ENCODE data around the gene CDH6. TPM values are rescaled to one million over a fixed set of nuclear protein-coding genes. Genes with fewer than 3 reads are reported as not detected.

Gene CDH6
- total and polyA plus RNA-seq, 2 of the 4 experiments (the other 2 are of a cell fraction): 72.2 to 232 TPM

DNA sequence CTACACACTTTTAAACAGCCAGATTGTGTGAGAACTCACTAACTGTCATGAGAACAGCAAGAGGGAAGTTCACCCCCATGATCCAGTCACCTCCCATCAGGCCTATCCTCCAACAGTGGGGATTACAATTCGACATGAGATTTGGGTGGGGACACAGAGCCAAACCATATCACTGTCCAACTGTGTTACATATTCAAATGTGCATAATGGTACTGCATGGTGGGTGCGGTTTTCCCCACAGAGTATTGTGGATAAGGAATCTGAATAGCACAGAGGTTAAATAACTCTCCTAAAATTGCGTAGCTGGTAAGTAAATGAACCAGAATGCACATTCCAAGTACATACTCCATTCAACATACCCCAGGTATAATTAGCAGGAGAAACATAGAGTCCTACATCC is 32.1 kb downstream of the CDH6 start:
- peak overlapping the region; percentile 97 for H2BK5ac ChIP-seq (ENCODE audit: low read depth, low read length, poor library complexity, severe bottlenecking)
- CTCF ChIA-PET: interaction anchor here (0.6 kb wide), 1 partner anchor 13 kb away, joined by 3 read pairs; no protein-coding TSS in a partner anchor
- no peaks in the 10 kb centered on the region for H3K9me1 ChIP-seq (ENCODE audit: insufficient read depth, low read length)
- H3K4ac ChIP-seq (ENCODE audit: low read depth, low read length): peak overlapping the region; percentile 76
- dilution Hi-C loops (cut with HindIII; ENCODE audit: low sequenced_read_pairs, unreplicated experiment): no loop called here
- peak overlapping the region; percentile 71 for H3K27ac ChIP-seq (ENCODE audit: insufficient read depth, low read length)
- peaks cover 3% of the 10 kb centered on the region; the same call in 1 of the 2 replicates for H4K20me1 ChIP-seq (ENCODE audit: insufficient read depth, low read length)
- DNase-seq: no peak
- no TSS peak for BruUV-seq (replicated peaks)
- H3K18ac ChIP-seq (ENCODE audit: low read depth, low read length): peak overlapping the region; percentile 66; the same call in 1 of the 2 replicates
- peaks cover 14 to 57% of the 10 kb centered on the region in 2 experiments for H3K79me1 ChIP-seq (ENCODE audit: low read depth in 1 of 2, low read length in 2 of 2)
- H3K4me1 ChIP-seq (ENCODE audit: control insufficient read depth, insufficient read depth, low read length): peaks cover 6% of the 10 kb centered on the region
- no peak overlapping the region for H2AK9ac ChIP-seq (replicated peaks; ENCODE audit: low read depth, low read length, poor library complexity)
- peak overlapping the region; percentile 38 for H3K14ac ChIP-seq (replicated peaks; ENCODE audit: low read depth, low read length)
- no peak; the same call in 1 of the 2 replicates for ATAC-seq (ENCODE audit: low read depth)
- H3K27me3 ChIP-seq (ENCODE audit: control insufficient read depth, insufficient read depth, low read length): no peaks in the 10 kb centered on the region
- intact Hi-C loops (cut with micrococcal nuclease): no loop called here
- H3K9ac ChIP-seq (ENCODE audit: low read depth, low read length): no peak overlapping the region
- H2BK15ac ChIP-seq (ENCODE audit: low read depth, low read length): peak overlapping the region; percentile 24; the same call in 1 of the 3 replicates
- no peak overlapping the region for H3K56ac ChIP-seq (ENCODE audit: extremely low read depth, insufficient read depth, low read length)
- H4K5ac ChIP-seq (ENCODE audit: low read depth, low read length): peak overlapping the region; percentile 76; the same call in 1 of the 2 replicates
- peak overlapping the region; percentile 81; the same call in 1 of the 2 replicates for H2BK20ac ChIP-seq (ENCODE audit: low read depth, low read length)
- POLR2A ChIA-PET (ENCODE audit: unreplicated experiment): no interaction called here
- no peak overlapping the region for H3K4me3 ChIP-seq (ENCODE audit: insufficient read depth, low read depth, low read length)
- WGBS, 2 experiments (ENCODE audit: extremely low coverage in 2 of 2, insufficient read length in 1 of 2): no CpG with 5 or more reads among the region's 3 CpGs
- no peak overlapping the region for H3K4me2 ChIP-seq (ENCODE audit: low read depth, low read length)
- H4K8ac ChIP-seq (ENCODE audit: low read depth in 2 of 2, low read length in 2 of 2): peak overlapping the region; percentile 28 to 85; a peak in 2 of 4 replicates
- peak overlapping the region; percentile 15; the same call in 1 of the 2 replicates for H3K23ac ChIP-seq (ENCODE audit: low read depth, low read length)
- peaks cover 7% of the 10 kb centered on the region; the same call in 1 of the 2 replicates for H3K36me3 ChIP-seq (ENCODE audit: control insufficient read depth, insufficient read depth, low read length)
- H2AFZ ChIP-seq (replicated peaks; ENCODE audit: low read length, poor library complexity): no peak overlapping the region
- H4K91ac ChIP-seq (ENCODE audit: insufficient read depth, low read depth, low read length): peak overlapping the region; percentile 14; the same call in 1 of the 2 replicates
- in situ Hi-C loops (cut with MboI; ENCODE audit: low sequenced_read_pairs): no loop called here
- peak overlapping the region; percentile 89 for H2AK5ac ChIP-seq (ENCODE audit: low read depth, low read length)
- no peak for TF ChIP-seq POLR2A (IDR thresholded peaks at IDR 0.05; ENCODE audit: low read depth, low read length)
- no peak for TF ChIP-seq MAFK (IDR thresholded peaks at IDR 0.05; ENCODE audit: low read depth, low read length)
- no peak for TF ChIP-seq MAZ (IDR thresholded peaks at IDR 0.05; ENCODE audit: borderline replicate concordance, low read depth, low read length)
- TF ChIP-seq NFE2L2 (IDR thresholded peaks at IDR 0.05; ENCODE audit: low read depth, low read length): no peak
- TF ChIP-seq RAD21 (IDR thresholded peaks at IDR 0.05; ENCODE audit: low read length): no peak
- no peak for TF ChIP-seq BHLHE40 (IDR thresholded peaks at IDR 0.05; ENCODE audit: low read depth, low read length)
- TF ChIP-seq, protein P1, sequence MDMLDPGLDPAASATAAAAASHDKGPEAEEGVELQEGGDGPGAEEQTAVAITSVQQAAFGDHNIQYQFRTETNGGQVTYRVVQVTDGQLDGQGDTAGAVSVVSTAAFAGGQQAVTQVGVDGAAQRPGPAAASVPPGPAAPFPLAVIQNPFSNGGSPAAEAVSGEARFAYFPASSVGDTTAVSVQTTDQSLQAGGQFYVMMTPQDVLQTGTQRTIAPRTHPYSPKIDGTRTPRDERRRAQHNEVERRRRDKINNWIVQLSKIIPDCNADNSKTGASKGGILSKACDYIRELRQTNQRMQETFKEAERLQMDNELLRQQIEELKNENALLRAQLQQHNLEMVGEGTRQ (IDR thresholded peaks at IDR 0.05; ENCODE audit: low read depth, low read length): no peak
- no peak for TF ChIP-seq CHD1 (IDR thresholded peaks at IDR 0.05; ENCODE audit: low read depth, low read length)
- TF ChIP-seq, protein P2, sequence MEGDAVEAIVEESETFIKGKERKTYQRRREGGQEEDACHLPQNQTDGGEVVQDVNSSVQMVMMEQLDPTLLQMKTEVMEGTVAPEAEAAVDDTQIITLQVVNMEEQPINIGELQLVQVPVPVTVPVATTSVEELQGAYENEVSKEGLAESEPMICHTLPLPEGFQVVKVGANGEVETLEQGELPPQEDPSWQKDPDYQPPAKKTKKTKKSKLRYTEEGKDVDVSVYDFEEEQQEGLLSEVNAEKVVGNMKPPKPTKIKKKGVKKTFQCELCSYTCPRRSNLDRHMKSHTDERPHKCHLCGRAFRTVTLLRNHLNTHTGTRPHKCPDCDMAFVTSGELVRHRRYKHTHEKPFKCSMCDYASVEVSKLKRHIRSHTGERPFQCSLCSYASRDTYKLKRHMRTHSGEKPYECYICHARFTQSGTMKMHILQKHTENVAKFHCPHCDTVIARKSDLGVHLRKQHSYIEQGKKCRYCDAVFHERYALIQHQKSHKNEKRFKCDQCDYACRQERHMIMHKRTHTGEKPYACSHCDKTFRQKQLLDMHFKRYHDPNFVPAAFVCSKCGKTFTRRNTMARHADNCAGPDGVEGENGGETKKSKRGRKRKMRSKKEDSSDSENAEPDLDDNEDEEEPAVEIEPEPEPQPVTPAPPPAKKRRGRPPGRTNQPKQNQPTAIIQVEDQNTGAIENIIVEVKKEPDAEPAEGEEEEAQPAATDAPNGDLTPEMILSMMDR (conservative IDR thresholded peaks at IDR 0.05; ENCODE audit: low read depth, low read length): no peak
- TF ChIP-seq CEBPB (IDR thresholded peaks at IDR 0.05; ENCODE audit: low read depth, low read length): no peak
- no peak for TF ChIP-seq RCOR1 (IDR thresholded peaks at IDR 0.05; ENCODE audit: insufficient replicate concordance, low read length)
- TF ChIP-seq MXI1 (IDR thresholded peaks at IDR 0.05; ENCODE audit: borderline replicate concordance, low read depth, low read length): no peak
- peak overlapping the region; percentile 64 for H2BK120ac ChIP-seq (ENCODE audit: low read depth, low read length)
- peaks cover 8% of the 10 kb centered on the region for H3K9me3 ChIP-seq (ENCODE audit: control insufficient read depth, insufficient read depth, low read length)

Measured in IMR-90 (cell line).